ENCODE results near the gene DNM3.

The DNM3 gene

DNA sequence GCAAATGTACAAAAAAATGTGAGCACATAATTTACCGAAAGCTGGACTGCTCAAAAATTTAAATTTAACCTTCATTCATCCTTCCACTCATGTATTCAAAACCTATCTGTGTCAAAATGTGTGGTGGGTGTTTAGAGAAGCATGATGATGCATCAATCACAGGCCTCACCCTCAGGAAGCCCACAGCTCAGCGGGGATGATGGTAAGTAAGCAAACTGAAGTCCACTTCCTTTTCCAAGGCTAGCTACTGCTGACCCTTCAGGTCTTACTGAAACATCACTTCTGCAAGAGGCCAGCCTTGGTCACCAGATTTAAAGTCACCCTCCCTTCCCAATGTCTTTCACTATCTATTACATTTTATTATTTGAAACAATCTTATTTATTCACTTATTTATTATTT, 254.5 kb downstream of the DNM3 start:
- no peak overlapping the region for H3K4me3 ChIP-seq (replicated peaks; ENCODE audit: low read depth, low read length)
- no peak for TF ChIP-seq CTCF (IDR thresholded peaks at IDR 0.05; ENCODE audit: low read depth, low read length, missing control alignments)
- DNase-seq (ENCODE audit: extremely low read depth, low read depth) = no peak

DNA sequence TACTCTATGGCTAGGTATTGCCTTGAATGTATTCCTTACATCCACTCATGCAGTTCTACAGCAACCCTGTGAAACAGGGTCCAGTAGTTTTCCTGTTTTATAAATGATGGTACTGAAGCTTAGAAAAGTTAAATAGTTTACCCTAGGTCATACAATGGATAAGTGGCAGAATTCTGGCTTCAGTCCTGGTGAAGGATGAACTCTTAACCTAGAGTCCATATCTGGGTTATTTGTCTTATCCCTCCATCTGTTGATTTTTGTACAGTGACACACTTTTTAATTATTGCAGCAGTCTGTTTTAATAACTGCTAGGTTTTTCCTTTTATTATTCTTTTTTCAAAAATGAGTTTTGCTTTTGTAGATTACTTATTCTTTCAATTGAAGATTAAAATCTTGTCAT, 263.9 kb downstream of the DNM3 start:
- no peak for DNase-seq (ENCODE audit: extremely low read depth, low read depth)
- no peak for TF ChIP-seq CTCF (IDR thresholded peaks at IDR 0.05; ENCODE audit: low read depth, low read length, missing control alignments)
- no peak overlapping the region for H3K4me3 ChIP-seq (replicated peaks; ENCODE audit: low read depth, low read length)

DNA sequence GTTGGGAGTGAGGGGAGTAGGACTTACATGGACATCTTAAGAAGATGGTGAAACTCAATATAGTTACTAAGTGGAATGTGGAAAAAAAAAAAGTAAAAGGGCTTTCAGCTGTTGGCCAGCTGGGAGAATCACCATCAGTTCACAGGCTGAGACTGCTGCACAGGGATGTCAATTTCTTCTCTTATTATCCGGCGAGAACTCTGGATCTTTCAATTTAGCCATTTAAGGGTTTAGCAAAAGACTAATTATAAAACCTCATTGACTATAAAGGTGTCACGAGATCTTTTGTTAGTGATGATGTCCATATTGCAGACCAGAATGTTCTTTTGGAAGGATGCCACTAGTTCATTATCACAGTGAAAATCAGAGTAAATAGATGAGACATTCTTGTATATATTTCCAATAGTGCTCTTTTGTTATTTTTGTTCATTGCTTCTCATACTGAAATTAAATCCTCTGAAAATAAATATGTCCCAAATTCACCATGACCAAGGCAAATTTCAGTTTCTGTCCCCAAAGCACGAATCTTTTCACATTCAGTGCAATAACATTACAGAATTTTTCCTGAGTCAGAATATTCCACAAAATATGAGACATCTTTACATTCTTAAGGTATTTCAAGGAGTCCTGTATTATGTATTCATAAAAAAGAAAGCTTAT, 266.1 kb downstream of the DNM3 start:
- TF ChIP-seq CTCF (IDR thresholded peaks at IDR 0.05; ENCODE audit: low read depth, low read length, missing control alignments) = no peak
- no peak overlapping the region for H3K4me3 ChIP-seq (replicated peaks; ENCODE audit: low read depth, low read length)
- no peak for DNase-seq (ENCODE audit: extremely low read depth, low read depth)

DNA sequence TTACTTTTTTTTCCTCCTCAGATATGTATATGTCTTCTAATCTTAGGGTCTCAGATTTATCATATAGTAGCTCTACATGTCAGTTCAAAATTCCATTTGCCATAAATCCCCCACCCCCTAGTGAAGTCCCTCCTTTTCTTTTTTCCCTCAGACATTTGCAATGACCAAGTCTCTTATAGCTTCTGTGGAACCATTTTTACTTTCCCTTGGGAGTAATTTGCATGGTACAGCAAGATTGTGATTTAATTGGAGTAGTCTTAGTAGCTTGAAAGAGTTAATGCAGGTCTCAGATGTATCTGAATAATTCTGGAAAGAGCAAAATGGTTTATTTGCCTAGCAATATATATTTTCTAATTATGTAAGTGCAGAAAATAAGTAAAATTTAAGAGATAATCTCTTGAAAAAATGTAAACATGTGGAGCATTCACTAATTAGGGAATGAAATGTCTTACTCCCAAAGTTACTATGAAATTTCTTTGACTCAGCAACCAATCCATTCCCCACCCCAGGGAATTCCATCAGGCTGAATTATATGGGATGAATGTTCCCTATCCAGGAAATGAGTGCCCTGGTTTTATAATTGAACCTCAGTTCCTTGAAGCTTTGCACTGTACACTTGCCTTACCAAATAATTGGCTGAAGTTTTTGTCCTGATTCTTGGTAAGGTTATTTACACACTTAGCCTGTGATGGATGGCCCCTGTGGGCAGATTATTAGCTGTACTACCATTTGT, 267.0 kb downstream of the DNM3 start:
- H3K4me3 ChIP-seq (replicated peaks; ENCODE audit: low read depth, low read length) = no peak overlapping the region
- no peak for TF ChIP-seq CTCF (IDR thresholded peaks at IDR 0.05; ENCODE audit: low read depth, low read length, missing control alignments)
- no peak for DNase-seq (ENCODE audit: extremely low read depth, low read depth)

GRCh38 chr1:172109359-172109758, 268.1 kb downstream of the DNM3 start:
- DNase-seq (ENCODE audit: extremely low read depth, low read depth) = peak; percentile 66
- no peak overlapping the region for H3K4me3 ChIP-seq (replicated peaks; ENCODE audit: low read depth, low read length)
- TF ChIP-seq CTCF (IDR thresholded peaks at IDR 0.05; ENCODE audit: low read depth, low read length, missing control alignments) = no peak

GRCh38 chr1:172112576-172112975, 271.3 kb downstream of the DNM3 start:
- H3K4me3 ChIP-seq (replicated peaks; ENCODE audit: low read depth, low read length) = no peak overlapping the region
- no peak for TF ChIP-seq CTCF (IDR thresholded peaks at IDR 0.05; ENCODE audit: low read depth, low read length, missing control alignments)
- DNase-seq (ENCODE audit: extremely low read depth, low read depth) = no peak
